ENCODE data around the gene ZFYVE9.
"Not testable (repeated sequence)": the region's sequence is repeated elsewhere in the genome, so short reads cannot be mapped to it uniquely, and the experiment has no call there.

ZFYVE9 gene

GRCh38 chr1:52150445-52150844 is 8.6 kb downstream of the ZFYVE9 start:
- not testable (repeated sequence) for DNase-seq

GRCh38 chr1:52150946-52151345 is 9.1 kb downstream of the ZFYVE9 start:
- DNase-seq, result no peak

GRCh38 chr1:52152572-52152971 is 10.7 kb downstream of the ZFYVE9 start:
- no peak for DNase-seq

- DNase-seq, result no peak
Measured at GRCh38 chr1:52153010-52153409, 11.1 kb downstream of the ZFYVE9 start.

- DNase-seq, result no peak
Measured at GRCh38 chr1:52153898-52154297, 12.0 kb downstream of the ZFYVE9 start.

- DNase-seq, result no peak
Measured at GRCh38 chr1:52156460-52156859, 14.6 kb downstream of the ZFYVE9 start.

GRCh38 chr1:52157582-52157981 is 15.7 kb downstream of the ZFYVE9 start:
- DNase-seq, result no peak

GRCh38 chr1:52158218-52158617 is 16.3 kb downstream of the ZFYVE9 start:
- no peak for DNase-seq

GRCh38 chr1:52159033-52159789 is 17.3 kb downstream of the ZFYVE9 start:
- DNase-seq, result no peak

- DNase-seq, result no peak
Measured at GRCh38 chr1:52162947-52163346, 21.1 kb downstream of the ZFYVE9 start.

- no peak for DNase-seq
Measured at GRCh38 chr1:52164604-52165003, 22.7 kb downstream of the ZFYVE9 start.

GRCh38 chr1:52166996-52167753 is 25.3 kb downstream of the ZFYVE9 start:
- no peak for DNase-seq

GRCh38 chr1:52168373-52169080 is 26.6 kb downstream of the ZFYVE9 start:
- DNase-seq, result no peak

GRCh38 chr1:52171149-52171548 is 29.3 kb downstream of the ZFYVE9 start:
- not testable (repeated sequence) for DNase-seq

- no peak for DNase-seq
Measured at GRCh38 chr1:52179073-52179472, 37.2 kb downstream of the ZFYVE9 start.

- DNase-seq, result no peak
Measured at GRCh38 chr1:52180176-52180575, 38.3 kb downstream of the ZFYVE9 start.

GRCh38 chr1:52181759-52182158 is 39.9 kb downstream of the ZFYVE9 start:
- not testable (repeated sequence) for DNase-seq

GRCh38 chr1:52182328-52182727 is 40.4 kb downstream of the ZFYVE9 start:
- not testable (repeated sequence) for DNase-seq

- no peak for DNase-seq
Measured at GRCh38 chr1:52182874-52183400, 41.0 kb downstream of the ZFYVE9 start.

- no peak for DNase-seq
Measured at GRCh38 chr1:52186449-52186848, 44.6 kb downstream of the ZFYVE9 start.

GRCh38 chr1:52189898-52190480 is 48.1 kb downstream of the ZFYVE9 start:
- no peak for DNase-seq

- no peak for DNase-seq
Measured at GRCh38 chr1:52190500-52191252, 48.8 kb downstream of the ZFYVE9 start.
